Measurements from ENCODE around the gene PAPOLB.

The PAPOLB gene

DNA sequence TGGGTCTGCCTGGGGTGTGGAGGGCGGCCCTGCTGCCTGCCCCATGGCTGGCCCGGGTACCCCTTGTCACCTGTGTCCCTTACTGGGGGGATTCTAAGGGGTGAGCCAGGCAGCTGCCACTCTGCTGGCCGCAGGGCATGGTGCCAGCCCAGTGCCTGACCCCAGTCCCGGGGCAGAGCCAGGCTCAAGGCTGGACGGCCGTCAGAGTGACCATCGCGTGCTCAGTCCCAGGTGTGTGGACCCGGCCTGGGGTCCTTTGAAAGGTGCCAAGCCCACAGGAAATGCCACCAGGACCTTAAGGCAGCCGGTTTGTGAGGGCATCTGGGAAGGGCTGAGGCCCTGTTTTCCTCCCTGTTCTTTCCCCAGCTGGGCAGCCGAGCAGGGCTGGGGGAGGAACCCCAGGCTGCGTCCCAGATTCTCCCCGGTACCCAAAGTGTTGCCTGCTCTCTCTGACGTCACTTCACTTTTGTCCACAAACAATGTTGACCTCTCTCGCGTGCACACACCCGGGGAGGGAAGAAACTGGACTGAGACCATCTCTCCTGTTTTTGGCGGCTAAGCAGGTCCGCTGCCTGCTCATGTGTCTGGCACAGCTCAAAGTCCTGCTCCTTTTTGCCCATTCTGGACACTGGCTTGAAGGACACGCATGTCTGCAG lies 37.6 kb downstream of the PAPOLB start:
- DNase-seq (ENCODE audit: low spot score) = no peak

DNA sequence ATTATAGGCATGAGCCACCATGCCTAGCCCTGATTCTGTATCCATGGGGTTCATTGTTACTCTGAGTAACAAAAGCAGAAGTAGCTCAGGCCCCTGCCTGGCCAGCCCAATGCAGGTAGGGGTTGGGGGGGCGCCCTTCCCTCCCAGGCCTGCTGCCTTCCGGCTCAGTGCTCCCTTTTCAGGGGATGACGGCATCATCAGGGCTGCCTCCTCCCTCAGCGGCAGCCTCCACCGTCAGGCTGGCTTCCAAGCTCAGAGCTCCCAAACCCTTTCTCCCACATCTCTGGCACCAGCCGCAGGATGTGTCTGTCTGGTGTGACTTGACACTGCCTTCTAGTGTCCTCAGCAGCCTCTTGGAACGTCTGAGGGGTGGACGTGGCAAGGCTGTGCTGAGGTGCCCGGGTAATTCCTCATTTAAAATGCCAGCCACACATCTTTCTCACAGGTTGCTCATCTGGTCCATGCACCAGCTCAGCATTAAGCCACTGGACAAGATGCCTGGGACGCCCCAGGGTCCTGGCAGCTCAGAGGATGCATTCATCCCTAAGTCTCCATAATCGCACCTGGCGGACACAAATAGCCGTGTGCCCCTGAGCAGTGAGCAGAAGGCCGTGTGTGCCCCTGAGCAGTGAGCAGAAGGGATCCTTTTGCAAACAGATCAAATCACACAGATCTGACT lies 38.2 kb downstream of the PAPOLB start:
- DNase-seq (ENCODE audit: low spot score) = no peak

DNA sequence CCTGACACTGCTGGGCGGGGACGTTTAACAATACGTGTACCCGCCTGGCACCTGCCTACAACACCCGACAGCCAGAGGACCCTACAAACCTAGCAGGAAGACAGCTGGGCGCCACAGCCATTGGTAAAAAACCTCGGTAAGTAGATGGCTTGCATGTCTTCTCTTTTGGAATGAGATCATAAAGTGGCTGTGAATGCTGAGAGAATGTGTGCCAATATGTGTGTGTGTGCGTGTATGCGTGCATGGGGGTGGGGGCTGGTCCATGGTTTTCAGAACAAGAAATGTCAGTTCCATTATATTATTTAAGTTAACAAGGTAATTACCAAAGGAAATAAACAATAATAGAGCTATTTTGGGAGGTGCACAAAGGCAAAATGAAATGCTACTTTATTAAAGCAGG lies 39.2 kb downstream of the PAPOLB start:
- no peak for DNase-seq (ENCODE audit: low spot score)

DNA sequence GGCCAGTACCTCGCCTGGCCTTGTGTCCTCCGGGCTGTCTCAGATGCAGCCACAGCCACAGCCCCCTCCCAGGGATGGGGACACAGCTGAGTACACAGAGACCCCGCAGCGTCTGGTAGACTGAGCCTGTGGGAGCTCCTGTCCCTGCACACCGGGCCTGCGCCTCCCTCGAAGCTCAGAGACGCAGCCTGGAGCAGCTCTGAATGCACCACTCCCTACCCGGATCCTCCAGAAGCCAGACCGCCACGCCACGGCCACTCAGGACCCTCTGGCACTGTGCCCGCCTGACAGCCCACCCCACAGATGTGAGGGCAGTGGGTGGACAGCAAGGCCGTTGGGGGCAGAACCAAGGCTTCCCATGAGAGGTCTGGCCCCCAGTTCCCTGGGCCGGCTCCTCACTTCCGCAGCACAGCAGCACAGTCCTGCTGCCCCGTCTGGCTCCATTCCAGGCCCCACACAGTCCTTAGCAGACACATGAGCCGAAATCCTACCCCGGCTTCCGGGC lies 40.8 kb downstream of the PAPOLB start:
- DNase-seq (ENCODE audit: low spot score) = no peak

DNA sequence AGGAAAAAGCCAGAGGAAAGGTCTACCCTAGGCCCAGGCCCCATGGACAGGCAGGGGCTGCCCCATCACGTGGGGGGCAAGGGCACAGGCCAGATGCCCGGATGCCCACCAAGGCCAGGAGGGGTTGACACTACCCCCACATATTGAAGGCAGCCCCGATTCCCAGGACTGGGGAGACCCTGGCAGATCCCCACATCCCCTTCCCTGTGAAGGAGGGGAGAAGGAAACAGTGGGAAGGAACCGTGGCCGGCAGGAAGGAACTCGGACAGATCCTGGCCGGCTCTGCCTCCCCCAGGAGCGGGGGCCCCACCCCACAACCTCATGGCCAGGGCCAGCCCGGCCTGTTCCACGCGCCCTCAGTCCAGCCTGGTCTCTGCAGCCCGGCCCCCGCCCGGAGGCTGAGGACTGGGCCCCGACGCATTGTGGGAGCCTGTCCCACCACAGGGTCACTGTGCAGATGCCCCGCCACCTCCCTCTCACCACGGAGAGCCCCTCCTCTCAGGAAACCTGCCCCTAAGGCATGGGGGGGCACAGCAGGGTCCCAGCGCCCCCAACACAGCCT lies 41.3 kb downstream of the PAPOLB start:
- DNase-seq (ENCODE audit: low spot score) = no peak

DNA sequence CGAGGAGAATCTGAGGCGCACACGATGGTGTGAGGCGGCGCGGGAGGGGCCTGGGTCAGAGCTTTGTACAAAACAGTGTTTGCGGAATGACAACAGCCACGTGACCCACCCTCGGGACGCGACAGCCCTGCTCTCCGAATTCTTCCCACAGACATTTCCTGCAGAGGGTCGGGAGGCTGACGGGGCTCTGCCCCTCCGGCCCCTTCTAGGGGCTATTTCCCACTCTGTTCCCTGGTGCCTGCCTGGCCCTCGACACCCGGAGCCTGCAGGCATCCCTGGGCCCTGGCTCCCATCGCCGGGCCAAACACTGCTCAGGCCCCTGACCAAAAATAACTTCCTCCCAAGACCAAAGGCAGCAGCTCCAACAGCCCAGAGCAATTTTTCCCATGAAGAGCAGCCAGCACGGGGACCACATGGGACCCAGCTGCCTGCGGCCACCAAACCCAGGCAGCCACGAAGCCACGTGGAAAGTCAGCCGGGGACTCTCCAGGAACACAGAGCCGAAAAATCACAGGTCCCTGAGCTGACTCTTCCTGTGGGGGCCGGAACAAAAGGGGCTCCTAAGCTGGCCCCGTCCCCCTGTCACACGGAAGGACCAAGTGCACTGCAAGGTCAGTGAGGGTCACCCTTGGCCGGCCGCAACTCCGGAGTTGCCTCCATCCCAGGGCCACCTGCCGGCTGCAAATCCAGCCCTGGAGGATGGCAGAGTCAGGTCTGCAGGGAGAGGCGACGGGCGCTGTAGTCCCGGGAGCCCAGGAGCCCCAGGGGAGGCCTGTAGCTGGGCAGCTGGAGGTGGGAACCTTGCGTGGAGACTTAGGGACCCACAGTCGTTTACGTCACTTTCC lies 42.0 kb downstream of the PAPOLB start:
- DNase-seq (ENCODE audit: low spot score) = no peak

DNA sequence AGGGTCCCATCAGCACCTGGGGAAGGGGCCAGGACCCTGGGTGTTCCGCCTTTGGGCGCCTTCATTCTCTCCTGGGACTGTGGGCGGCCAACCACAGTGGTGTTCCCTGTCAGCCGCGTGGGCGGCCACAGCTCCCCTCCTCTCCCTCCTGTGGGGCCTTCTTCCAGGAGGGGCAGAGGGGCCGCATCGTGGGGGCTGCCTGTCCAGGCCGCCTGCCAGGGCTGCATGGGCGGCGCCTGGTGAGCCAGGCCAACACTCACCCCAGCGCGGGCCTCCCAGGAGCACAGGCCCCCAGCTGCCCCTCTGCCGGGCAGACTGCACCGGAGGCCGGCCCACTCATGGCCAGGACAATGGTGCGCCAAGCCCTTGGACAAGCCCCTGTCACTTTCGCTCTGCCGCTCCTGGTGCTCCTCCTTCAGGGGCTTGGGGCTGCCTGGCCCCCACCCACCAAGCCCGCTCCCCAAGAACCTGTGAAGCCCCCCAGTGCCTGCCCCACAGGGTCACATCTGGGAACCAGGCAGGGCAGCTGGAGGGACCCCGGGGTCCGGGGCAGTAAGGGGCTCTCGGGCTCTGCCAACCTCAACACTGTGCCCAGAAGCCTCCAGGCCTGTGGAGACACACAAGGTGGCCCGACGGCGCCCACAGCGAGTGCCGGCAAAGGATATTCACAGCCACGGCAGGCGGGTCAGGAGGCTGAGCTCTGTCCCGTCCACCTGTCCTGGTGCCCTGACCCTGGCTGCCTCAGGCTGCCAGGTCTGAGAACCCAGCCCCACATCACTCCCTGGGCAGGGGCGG lies 43.6 kb downstream of the PAPOLB start:
- DNase-seq (ENCODE audit: low spot score) = no peak

DNA sequence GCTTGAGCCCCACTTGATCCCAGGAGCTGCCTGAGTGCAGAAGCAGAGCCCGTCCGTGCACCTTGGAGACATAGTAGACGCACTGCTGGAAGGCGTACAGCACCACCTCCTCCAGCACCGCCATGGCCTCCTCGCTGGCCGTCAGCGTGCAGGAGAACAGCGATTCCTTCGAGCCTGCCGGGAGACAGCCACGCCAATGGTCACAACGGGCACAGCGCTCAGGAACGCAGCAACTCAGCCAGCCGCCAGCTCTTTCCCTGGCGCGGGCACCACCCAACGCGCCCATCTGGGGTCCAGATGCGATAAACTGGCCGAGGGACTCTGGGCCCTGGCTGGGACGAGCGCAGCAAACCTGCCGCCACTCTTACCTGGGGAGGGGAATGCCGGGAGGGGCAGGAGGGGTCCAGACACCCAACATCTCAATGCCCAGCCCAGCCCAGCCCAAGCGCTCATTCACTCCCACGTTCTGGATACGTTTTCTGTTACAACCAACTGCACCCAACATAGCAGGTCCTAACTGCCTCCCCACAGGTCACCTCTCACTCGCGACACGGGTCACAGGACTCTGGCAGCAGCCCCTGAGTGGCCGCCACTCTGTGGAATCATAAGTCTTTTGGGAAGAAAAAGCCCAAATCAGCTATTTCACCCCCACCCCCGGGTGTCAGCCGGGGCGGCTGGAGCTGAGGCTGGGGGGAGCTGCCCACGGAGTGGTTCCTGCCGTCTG lies 44.5 kb downstream of the PAPOLB start:
- no peak for DNase-seq (ENCODE audit: low spot score)

DNA sequence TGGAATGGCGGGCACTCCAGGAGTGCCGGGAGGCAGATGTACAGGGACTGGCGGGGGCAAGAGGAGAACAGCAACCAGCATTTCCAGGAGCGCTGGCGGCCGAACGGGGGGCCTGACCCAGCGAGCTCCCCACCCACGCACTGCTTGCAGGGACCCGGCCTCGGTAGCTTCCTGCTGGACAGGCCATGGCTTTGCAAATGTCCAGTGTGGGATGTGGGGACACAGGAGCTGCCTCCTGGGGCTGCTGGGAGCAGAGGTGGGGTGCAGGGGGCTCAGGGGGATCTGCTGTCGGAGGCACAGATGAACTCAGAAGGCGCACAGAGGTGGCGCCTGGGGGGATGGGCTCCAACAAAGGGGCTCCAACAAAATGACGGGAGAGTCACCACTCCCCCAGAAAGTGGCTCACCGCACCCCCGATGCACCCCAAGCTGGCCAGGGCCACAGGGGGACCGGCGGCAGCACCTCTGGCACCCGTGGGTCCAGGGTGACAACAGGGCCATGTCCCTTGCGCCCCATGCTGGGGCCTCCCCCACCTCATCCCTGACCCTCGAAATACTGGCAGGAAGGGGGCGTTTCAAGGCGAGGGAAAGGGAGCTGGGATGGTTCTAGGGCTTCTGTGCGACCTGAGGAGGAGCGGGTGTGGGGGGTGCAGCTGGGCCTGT lies 45.3 kb downstream of the PAPOLB start:
- no peak for DNase-seq (ENCODE audit: low spot score)

DNA sequence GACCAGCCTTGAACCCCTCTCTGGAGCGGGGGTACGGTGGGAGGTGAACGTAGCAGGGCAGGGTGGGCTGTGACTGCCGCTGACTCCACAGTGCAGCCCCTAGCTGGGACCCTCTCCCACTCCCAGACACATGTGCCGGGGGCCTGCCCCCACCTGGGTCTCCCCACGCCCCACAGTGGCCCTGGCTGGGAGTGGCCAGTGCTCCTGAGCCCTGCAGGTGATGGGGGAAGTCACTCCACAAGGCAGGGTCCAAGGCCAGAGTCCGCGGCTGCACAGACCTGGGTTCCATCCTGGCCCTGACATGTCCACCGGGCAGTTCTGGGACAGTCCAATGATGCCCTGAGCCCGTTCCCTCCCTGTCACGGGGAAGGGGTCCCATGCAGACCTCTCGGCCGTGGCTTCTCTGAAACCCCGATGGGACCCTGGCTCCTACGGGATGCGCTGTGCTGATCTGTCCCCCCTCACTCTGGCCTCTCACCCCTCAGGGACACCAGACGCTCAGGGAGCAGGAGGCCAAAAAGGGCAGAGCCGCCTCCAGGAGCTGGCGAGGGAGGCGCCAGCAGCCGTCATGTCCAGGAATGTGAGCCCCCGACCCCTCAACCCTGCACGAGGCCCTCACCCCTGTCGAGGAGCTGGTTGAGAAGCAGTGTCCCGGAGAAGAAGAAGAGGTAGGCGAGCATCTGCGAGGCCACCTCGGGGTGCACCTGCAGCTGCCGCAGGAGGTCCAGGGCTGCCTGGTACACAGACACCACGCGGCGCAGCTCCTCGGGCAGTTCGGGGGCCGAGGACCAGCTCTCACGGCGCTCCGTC lies 46.0 kb downstream of the PAPOLB start:
- no peak for DNase-seq (ENCODE audit: low spot score)

DNA sequence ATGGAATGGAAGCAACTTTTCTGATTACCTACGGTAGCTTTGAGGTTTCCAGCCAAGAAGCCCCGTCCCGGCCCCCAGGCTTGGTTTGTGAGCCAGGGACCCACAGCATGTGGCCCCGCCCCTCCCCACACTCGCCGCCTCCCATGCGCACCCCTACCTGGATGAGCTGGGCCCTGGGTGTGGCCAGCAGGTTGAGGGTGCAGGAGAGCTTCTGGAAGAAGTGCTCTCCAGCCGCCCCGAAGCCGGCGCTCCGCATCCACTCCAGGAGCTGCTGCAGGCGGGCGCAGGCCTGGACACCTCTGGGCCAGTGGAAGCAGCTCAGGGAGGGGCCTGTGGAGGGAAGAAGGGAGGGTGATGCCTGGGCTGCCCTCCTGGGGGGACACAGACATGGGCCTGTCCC lies 46.7 kb downstream of the PAPOLB start:
- no peak for DNase-seq (ENCODE audit: low spot score)

DNA sequence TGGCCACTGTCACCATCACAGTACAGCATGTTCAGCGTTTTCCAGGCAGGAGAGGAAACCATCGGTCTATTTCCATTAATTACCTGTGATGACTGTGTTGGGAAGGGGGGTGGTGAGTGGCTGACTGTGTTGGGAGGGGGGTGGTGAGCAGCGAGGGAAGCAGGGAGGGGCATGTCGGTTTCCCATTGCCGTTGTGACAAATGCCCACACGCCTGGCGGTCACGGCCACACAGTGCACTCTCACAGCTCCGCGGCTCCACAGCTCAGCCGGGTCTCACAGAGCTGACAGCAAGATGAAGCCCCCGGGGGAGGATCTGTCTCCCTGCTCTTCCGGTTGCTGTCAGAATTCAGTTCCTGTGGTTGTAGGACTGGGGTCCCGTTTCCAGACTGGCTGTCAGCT lies 47.4 kb downstream of the PAPOLB start:
- no peak for DNase-seq (ENCODE audit: low spot score)

DNA sequence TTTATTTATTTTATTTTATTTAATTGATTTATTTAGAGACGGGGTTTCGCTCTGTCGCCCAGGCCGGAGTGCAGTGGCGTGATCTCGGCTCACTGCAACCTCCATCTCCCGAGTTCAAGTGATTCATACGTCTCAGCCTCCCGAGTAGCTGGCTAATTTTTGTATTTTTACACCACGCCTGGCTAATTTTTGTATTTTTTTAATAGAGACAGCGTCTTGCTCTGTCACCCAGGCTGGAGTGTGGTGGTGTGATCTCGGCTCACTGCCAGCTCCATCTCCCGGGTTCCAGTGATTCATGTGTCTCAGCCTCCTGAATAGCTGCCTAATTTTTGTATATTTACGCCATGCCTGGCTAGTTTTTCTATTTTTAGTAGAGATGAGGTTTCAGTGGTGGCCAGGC lies 52.2 kb downstream of the PAPOLB start:
- DNase-seq (ENCODE audit: low spot score) = no peak

DNA sequence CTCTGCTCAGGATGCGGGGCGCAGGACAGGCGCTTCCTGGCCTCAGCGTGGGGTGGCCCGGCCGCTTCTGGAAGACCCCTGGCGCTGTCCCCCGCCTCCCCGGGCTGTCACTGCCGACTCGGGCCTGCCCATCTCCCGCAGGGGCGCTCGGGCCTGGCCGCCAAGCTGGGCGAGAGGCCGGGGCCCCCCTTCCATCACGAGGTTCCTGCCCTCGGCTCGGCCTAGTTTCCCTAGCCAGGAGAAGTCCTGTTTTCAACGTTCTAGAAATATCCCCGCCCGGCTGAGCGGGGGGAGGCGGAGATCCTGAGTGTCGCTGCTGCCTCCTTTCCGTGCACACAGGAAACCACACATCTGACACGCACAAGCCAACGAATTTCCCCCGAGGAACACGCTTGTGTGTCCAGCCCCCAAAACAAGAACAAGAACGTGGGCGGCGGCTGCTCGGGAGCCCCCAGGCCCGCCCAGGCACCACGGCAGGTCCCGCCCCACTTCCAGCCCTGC lies 52.7 kb downstream of the PAPOLB start:
- no peak for DNase-seq (ENCODE audit: low spot score)

DNA sequence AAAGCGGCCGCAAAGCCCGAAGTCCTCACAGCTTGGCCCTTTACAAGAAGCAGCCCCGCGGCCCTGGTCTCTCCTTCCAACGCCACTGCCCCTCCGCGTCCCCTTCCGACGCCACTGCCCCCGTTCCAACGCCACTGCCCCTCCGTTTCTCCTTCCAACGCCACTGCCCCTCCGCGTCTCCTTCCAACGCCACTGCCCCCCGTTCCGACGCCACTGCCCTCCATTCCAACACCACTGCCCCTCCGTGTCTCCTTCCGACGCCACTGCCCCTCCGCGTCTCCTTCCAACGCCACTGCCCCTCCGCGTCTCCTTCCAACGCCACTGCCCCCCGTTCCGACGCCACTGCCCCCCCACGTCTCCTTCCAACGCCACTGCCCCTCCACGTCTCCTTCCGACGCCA lies 53.3 kb downstream of the PAPOLB start:
- DNase-seq (ENCODE audit: low spot score) = no peak

DNA sequence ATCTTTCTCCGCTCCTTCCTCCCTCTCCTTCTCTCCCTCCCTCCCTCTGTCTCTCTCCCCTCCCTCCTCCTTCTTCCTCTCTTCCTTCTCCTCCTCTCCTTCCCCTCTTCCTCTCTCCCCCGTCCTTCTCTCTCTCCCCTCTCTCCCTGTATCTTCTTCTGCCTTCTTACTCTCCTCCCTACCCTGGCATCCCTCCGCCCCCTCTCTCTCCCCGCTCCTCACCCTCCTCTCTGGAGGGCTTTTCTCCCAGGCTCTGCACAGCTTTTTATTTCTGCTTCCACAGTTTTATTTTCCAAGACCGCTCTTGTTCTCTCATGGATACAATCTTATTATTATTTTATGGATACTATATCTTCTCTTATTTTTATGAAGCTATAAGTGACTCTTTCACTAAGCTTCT lies 53.8 kb downstream of the PAPOLB start:
- no peak for DNase-seq (ENCODE audit: low spot score)

All from AG08395 (cell line).